AG10803 (cell line): ENCODE data around the gene NEDD4.
"Not testable (repeated sequence)": the region's sequence is repeated elsewhere in the genome, so short reads cannot be mapped to it uniquely, and the experiment has no call there.

Experiments
- DNase-seq: peaks from one replicate; pipeline ENCODE4 v3.0.0; 2010; ENCODE audit warnings: low read depth
- H3K4me3 ChIP-seq: 2 replicates; pipeline ENCODE4 v1.5.1; 2011; ENCODE audit warnings: mild to moderate bottlenecking, low read length, control low read depth
- TF ChIP-seq, protein P1 (sequence below): conservative IDR thresholded peaks from 2 replicates; pipeline ENCODE4 v1.5.1; 2011; ENCODE audit warnings: mild to moderate bottlenecking, low read length, control low read depth, inconsistent platforms

The NEDD4 gene

DNA sequence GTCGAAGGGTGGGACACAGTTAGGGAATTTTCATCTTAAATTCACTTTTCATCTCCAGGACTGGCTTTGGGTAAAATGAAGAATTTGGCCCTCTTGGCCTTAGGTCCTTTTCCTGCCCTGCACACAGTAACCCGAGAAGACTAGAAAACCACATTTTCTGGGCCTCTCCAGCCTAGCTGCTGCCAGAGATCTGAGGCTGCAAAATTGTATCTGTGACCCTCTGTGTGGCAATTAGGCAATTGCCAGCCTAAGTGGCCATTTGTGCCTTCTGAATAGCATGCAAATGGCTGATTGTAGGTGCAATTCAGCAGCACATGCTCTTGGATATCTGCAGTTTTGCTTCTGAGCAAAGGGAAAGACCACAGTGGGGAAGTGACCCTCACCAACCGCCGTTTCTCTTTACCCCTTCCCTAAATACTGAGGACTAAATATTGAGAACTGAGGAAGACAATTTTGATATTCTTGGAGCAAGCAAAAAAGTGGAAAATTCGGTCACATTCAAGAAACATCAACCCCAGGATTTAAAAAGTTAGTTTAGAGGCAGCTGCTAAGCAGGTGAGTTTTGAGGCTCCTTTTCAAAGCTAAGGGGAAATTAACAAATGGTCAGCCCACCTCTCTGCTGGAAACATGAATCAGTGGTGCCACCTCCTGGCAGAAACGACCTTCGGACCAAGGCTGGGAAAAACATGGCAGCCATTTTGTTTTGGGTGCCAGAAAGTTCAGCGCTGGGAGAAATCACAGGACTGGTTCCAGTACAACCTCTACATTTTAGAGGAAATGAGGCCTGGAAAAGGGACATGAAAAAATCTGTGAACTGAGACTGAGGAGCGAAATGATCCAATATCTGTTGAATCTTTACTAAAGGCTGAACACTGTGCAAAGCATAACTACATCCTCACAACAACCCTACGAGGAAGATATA, 193.9 kb downstream of the NEDD4 start:
- TF ChIP-seq, protein P1, sequence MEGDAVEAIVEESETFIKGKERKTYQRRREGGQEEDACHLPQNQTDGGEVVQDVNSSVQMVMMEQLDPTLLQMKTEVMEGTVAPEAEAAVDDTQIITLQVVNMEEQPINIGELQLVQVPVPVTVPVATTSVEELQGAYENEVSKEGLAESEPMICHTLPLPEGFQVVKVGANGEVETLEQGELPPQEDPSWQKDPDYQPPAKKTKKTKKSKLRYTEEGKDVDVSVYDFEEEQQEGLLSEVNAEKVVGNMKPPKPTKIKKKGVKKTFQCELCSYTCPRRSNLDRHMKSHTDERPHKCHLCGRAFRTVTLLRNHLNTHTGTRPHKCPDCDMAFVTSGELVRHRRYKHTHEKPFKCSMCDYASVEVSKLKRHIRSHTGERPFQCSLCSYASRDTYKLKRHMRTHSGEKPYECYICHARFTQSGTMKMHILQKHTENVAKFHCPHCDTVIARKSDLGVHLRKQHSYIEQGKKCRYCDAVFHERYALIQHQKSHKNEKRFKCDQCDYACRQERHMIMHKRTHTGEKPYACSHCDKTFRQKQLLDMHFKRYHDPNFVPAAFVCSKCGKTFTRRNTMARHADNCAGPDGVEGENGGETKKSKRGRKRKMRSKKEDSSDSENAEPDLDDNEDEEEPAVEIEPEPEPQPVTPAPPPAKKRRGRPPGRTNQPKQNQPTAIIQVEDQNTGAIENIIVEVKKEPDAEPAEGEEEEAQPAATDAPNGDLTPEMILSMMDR, result peak; percentile 62
- no peak for DNase-seq
- no peak overlapping the region for H3K4me3 ChIP-seq

DNA sequence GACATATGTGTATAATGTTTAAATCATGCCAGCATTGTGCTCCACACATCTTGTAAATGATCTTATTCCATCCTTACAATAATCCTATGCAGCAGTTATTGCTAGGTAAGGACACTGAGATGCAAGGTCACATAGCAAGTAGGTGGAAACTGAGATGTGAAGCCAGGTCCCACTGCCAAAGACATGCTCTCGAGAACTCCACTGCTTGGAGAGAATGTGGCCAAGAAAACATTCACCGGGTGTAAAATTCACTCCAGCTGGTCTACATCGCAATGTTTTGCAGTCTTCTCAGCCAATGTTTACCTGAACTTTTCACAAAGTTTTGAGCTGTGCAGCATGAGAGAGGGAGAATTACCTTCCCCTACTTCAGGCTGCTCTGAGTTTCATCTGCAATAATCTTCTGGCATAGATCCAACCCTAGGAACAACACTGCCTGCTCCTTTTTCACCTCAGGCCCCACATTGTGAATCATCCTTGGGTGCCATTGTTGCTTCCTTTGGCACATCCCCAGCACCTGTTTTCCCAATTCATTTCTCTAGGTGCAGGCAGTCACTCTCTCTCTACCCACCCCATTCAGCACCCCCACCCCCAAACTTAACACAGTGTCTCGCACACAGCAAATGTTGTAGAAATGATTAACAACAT, 197.0 kb downstream of the NEDD4 start:
- H3K4me3 ChIP-seq, result no peak overlapping the region
- DNase-seq, result no peak
- TF ChIP-seq, protein P1, result no peak

DNA sequence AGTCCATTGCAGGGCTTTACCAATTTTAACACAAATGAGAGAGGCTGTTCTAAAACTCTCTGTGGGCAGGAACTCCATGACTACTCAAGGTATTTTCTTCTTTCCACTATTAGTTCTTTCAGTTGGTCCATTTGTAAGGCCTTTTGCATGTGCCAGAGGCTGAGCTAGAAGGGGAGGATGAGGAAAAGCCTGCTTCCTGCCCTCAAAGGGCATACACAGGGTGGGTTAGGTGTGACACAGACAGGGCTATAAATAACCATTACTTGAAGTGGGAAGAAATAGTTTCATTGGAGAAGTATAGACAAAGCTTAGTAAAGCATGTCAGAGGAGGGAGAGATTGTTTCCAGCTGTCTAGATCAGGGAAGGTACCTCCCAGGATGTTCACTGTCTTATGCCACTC, 198.4 kb downstream of the NEDD4 start:
- TF ChIP-seq, protein P1, result no peak
- DNase-seq, result no peak
- no peak overlapping the region for H3K4me3 ChIP-seq

DNA sequence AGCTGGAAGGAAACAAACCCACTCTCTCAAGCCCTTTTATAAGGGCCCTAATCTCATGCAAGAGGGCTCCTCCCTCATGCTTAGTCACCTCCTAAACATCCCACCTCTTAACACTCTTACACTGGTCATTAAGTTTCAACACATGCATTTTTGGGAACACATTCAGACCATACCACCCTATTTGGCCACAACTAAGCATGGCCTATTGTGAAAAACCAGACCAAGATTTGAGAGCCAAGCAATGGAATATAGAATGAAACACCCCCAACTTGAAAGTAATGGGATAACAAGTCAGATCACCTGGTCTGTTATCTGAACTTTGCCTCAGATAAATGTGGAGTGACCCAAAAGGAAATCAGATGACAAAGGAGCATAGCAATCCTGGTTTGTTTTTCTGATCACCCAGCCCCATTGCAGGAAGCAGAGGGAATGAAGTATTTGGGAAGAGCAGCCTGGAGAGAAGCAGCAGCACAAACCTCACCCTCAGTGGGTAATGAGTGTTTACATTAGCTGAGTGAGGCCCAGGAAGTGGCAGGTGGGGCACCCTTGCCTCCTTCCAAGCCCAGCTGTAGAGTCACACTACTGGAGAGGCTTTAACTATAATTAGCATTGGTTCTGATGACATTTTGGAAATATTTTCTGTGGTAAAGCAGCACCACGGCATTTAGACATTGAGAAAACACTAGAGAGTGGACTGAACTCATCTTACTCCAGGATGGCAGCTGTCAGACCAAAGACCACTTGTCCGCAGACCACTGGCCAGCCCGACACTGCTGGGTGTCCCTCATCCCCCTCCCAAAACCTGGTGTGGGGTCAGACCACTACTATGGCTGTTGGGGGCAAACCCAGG, 201.6 kb downstream of the NEDD4 start:
- TF ChIP-seq, protein P1, result no peak
- no peak overlapping the region for H3K4me3 ChIP-seq
- DNase-seq, result peak; percentile 92

DNA sequence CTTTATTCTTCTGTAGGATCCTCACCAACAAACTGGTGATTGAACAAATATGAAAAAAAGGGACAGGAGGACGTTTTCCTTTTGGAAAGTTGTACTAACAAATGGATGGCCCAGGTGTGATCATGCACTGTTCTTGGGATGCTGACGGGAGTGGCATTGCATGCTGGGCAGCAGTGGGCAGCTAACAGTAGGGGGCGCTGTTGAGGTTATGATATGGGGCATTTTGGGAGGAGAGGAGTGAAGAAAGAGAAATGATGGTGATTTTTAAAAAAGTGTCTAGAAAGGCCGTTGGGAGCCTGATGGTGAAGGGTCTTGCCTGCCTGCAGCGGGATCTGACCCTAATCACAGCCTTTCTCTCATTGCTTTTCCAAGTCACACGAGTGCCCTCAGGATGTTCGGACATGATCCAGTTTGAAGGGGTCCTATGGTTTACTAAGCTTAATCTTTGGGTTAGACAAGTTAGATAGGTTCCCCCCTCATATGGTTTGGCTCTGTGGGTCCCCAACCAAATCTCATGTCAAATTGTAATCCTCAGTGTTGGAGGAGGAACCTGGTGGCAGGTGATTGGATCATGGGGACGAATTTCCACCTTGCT, 204.2 kb downstream of the NEDD4 start:
- TF ChIP-seq, protein P1, result peak; percentile 55
- no peak for DNase-seq
- no peak overlapping the region for H3K4me3 ChIP-seq

DNA sequence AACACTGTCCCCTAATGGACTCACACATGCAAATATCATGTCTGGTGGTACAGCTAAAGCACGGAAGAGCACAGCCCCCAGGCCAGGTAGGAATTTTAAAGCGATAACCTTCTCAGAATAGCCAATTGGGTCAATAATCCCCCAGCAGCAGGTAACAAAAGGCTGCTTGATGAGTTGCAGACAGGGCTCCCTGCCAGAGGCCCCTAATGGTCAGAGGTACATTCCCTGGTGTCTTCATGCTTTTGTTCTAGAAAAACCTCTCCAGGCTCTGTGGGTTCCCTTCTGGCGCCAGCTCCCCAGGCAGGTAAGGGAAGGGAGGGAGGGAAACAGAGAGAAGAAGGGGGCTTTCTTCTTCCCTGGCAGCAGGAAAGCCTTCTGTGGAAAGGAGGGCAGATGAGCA, 207.1 kb downstream of the NEDD4 start:
- TF ChIP-seq, protein P1, result no peak
- no peak for DNase-seq
- no peak overlapping the region for H3K4me3 ChIP-seq

DNA sequence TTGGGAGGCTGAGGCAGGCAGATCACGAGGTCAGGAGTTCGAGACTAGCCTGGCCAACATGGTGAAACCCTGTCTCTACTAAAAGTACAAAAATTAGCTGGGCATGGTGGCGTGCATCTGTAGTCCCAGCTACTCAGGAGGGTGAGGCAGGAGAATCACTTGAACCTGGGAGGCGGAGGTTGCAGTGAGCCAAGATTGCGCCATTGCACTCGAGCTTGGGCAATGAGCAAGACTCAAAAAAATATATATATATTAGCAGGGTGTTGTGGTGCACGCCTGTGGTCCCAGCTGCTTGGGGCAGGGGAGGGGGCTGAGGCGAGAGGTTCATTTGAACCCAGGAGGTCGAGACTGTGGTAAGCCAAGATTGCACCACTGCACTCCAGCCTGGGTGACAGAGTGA, 207.8 kb downstream of the NEDD4 start:
- DNase-seq, H3K4me3 ChIP-seq: not testable (repeated sequence)
